GM21447 (cell line): Measurements from ENCODE around the gene HMGCR.

Experiments
- ATAC-seq: cut with Tn5 transposase; IDR thresholded peaks from one replicate; pipeline ENCODE4 v1.9.1; 2021; ENCODE audit not compliant: unreplicated experiment

HMGCR gene

GRCh38 chr5:75380099-75380498 lies 43.1 kb downstream of the HMGCR start:
- no peak for ATAC-seq

DNA sequence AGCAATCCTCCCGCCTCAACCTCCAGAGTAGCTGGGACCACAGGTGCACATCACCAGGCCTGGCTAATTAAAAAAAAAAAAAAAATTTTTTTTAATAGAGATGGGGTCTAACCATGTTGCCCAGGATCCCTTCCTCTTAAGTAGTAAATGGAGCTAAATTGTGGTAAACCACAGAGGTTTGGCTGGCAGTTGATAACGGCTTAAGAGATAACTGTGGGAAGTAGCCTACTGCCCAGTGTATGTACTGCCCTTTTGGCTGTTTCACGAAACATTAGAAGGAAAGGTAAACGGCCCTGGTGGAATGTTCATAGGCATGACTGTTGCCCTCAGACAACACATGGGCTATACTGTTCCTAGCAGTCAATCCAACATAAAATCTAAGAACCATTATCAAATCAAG lies 44.4 kb downstream of the HMGCR start:
- ATAC-seq: no peak

DNA sequence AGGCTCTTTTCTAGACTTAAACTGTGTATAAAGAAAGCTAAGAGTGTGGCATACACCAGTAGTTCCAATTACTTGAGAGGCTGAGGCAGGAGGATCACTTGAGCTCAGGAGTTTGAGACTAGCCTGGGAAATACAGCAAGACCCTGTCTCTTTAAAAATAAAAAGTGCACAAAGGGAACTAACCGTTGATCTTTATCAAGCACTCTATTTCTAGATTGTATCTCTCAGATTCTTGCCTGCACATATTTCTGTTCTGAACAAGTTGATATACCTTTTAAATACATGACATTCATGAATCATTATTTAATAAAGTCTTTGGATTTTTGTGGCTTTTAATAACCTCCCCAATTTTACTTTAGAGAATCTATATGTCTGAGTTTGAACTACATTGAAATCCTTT lies 47.2 kb downstream of the HMGCR start:
- ATAC-seq: no peak

DNA sequence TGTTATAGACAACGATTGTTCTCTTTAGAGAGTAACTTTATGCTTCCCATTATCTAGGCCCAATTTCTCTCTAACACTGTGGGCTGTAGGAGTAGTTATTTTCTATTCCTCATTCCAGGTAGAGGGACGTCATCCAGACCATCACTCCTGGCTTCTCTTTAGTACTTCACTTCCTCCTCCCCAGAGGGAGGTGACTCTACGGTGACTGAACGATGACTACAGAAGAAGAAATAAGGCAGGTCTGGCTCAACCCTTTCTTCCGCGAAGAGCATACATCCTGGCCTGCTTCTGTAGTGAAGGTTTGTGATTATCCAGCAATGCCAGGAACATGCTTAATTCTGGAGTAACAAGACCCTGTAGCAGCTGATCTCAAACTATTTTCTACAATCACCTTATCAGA lies 50.8 kb downstream of the HMGCR start:
- ATAC-seq: no peak

DNA sequence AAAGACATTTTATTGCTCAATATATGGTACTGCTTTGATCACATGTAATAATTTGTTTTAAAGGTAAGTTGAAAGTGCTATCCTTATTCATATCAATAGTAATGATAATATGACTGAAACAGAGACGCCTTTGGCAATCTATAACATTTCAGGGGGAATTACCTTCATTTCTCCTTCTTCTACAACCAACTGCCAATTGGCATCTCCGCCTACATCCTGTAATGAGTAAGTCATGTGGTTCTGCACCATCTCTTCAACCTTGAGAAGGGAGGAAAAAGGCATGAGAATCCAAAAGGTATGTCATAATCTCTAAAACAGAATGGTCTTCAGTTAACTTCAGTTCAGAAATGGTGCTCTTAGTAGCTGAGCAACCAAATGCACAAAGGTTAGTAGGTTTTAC lies 52.4 kb downstream of the HMGCR start:
- no peak for ATAC-seq

DNA sequence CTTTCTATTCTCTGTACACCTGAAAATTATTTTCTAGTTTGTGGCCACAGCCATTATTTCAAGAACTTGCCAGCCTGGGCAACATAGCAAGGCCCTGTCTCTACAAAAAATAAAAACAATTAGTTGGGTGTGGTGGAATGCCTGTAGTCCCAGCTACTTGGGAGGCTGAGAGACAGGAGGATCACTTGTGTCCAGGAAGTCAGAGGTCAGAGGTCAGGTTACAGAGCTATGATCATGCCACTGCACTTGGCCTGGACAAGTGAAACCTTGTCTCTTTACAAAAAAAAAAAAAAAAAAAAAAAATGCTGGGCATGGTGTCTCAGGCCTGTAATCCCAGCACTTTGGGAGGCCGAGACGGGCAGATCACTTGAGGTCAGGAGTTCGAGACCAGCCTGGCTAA lies 58.3 kb downstream of the HMGCR start:
- no peak for ATAC-seq

DNA sequence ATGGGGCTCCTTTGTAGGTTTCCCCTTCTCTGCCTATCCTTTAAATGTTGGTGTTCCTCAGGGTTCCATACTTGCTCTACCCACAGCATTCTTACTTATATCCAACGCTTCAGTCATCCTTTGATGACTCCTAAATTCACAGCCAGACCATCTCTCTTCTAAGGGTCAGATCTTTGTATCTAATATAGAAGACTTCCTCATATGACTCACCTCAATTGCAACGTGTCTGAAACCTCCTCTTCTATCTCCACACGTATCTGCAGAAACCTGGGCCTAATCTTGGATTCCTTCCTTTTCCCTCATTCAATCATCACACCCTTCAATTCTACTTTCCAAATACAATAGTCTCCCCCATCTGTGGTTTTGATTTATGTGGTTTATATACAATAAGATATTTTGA lies 68.3 kb downstream of the HMGCR start:
- ATAC-seq: no peak
